Measurements from ENCODE around the gene RAMP3. TPM values are rescaled to one million over a fixed set of nuclear protein-coding genes. Genes with fewer than 3 reads are reported as not detected.
"Not testable (repeated sequence)": the region's sequence is repeated elsewhere in the genome, so short reads cannot be mapped to it uniquely, and the experiment has no call there.

RAMP3 gene
- 1 to 10 TPM; 1.7 to 6.9 (median 4.9) TPM for polyA plus RNA-seq (ENCODE audit: insufficient read length in 10 of 10)
- long read RNA-seq, donor 1, partial matches to known transcripts, result 0 of 2 reads
- long read RNA-seq, donor 1, other reads (novel, unspliced or antisense), result 0 of 2 reads
- long read RNA-seq, donor 2, partial matches to known transcripts, result 0 of 2 reads
- long read RNA-seq, donor 2, other reads (novel, unspliced or antisense), result 0 of 2 reads
- long read RNA-seq, donor 3, result 0 reads
- long read RNA-seq, donor 4, partial matches to known transcripts, result 0 of 1 reads
- long read RNA-seq, donor 4, other reads (novel, unspliced or antisense), result 0 of 1 reads
- long read RNA-seq, donor 5, result 0 reads
- long read RNA-seq, donor 6, result 0 reads
- long read RNA-seq, donor 7, partial matches to known transcripts, result 0 of 1 reads
- long read RNA-seq, donor 7, other reads (novel, unspliced or antisense), result 0 of 1 reads
- long read RNA-seq, donor 8, partial matches to known transcripts, result 0 of 4 reads
- long read RNA-seq, donor 8, other reads (novel, unspliced or antisense), result 0 of 4 reads
- long read RNA-seq, donor 9, partial matches to known transcripts, result 0 of 1 reads
- long read RNA-seq, donor 9, other reads (novel, unspliced or antisense), result 0 of 1 reads

- peak in 1 of 3 donors; percentile 27 for DNase-seq
Observed at GRCh38 chr7:45157653-45158401, at the start of gene RAMP3. Gene RAMP3, plus strand, starts transcription at chr7:45157791. Its CDS starts 38 bp downstream, at chr7:45157829.

GRCh38 chr7:45108863-45109262, 48.7 kb upstream of the RAMP3 start:
- no peak for DNase-seq

- DNase-seq, result peak; percentile 95 to 99 (median 97)
Observed at GRCh38 chr7:45111298-45112223, 46.0 kb upstream of the RAMP3 start, which contains the start of gene TBRG4. Gene TBRG4, minus strand, starts transcription at chr7:45111697. Its CDS starts 2,460 bp downstream, at chr7:45109237.

GRCh38 chr7:45112648-45113047, 44.9 kb upstream of the RAMP3 start:
- DNase-seq, result no peak

DNA sequence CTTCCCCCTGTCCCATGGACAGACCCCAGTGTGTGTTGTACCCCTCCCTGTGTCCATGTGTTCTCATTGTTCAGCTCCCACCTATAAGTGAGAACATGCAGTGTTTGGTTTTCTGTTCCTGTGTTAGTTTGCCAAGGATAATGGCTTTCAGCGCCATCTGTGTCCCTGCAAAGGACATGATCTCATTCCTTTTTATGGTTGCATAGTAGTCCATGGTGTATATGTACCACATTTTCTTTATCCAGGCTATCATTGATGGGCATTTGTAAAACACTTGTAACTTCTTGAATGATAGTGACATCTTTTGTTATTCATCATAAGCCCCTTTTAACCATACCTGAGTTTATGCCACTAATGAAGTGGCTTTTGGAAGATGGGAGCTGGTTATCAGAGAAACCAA, 43.3 kb upstream of the RAMP3 start:
- not testable (repeated sequence) for DNase-seq

GRCh38 chr7:45114926-45115325, 42.7 kb upstream of the RAMP3 start:
- DNase-seq, result no peak

DNA sequence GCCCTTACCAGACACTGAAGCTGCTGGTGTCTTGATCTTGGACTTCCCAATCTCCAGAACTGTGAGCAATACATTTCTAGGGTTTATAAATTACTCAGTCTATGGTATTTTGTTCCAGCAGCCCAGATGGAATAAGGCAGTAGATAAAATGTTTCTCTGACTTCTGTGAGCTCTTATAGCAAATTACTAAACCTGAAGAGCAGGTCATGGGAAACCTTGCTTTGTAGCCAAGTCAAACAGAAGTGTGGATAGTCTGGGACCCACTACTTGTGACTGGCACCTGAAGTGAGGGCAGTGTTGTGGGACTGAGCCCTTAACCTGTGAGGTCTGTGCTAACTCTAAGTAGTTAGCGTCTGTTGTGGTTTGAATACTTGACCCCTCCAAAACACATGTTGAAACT, 41.5 kb upstream of the RAMP3 start:
- DNase-seq, result no peak

DNA sequence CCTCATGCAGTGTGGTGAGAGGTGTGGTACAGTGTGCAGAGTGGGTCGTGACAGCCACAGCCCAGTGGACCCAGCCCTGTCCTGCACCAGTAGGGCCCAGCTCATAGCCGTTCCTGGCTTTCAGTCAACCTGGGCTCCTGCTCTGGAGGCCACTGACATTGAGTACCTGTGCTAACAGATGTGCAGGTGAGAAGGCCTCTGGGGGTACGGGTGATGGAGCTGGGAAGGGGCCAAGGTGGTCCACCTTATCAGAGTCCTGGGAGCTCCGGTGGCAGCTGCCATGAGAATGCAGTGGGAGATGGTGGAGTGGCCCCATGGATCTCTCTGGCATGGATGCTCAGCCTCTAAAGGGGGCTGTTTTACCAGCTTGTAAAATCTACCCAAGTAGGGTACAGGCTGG, 40.0 kb upstream of the RAMP3 start:
- no peak for DNase-seq

- DNase-seq, result no peak
Observed at GRCh38 chr7:45118292-45118691, 39.3 kb upstream of the RAMP3 start.

DNA sequence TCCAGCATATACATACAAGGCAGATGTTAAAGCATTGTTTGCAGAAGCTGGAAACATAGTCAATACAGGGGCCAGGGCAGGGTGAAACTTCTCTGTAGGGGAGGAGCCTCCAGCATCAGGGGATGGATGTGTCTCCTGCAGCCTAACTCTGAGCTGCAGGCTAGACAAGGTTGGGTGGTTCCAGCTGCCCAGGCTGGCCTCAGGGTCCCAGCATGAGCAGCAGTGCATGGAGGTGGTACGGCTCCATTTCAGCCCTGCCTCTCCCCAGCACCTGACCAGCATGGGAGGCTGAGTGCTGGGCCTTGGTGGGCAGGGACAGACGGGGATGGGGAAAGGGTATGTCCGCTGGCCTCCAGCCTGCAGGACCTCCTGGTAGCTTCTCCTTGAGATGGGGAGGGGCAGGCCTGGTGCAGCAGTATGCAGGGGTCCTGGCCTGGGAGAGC, 38.7 kb upstream of the RAMP3 start:
- DNase-seq, result no peak

GRCh38 chr7:45119550-45119949, 38.0 kb upstream of the RAMP3 start:
- DNase-seq, result no peak

- no peak for DNase-seq
Observed at GRCh38 chr7:45122975-45123860, 34.4 kb upstream of the RAMP3 start.

GRCh38 chr7:45123913-45124710, 33.5 kb upstream of the RAMP3 start:
- no peak for DNase-seq

DNA sequence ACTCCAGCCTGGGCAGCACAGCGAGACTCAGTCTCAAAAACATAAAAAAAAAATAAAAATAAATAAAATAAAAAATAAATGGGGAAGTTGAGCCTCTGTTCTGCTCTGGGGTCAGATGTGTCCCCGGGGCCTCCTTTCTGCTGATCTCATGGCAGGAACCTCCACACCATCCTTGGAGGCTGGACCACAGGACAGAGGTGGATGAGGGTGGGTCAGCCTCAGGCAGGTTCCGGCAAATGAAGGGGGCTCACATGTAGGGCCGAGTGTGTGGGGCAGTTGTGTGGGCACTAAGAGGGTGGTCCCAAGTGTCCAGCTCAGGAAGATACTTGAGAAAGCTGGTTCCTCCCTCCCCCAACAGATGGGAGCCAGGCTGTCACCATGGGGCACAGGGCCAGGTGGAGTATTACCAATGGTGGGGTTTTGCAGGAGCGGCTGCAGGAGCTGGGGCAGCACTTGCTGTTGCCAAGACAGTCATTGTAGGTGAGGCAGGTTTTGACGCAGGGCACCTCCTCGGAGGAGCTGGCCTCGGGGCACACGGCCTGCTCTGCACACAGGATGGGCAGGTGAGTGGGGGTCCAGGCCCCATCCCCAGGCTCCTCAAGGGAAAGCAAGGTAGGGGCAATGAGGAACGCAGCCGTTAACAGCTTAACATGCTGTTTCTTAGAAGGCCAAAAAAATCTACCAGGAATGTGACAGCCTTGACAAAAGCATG, 32.2 kb upstream of the RAMP3 start:
- no peak for DNase-seq

- DNase-seq, result no peak
Observed at GRCh38 chr7:45126201-45126600, 31.4 kb upstream of the RAMP3 start.

DNA sequence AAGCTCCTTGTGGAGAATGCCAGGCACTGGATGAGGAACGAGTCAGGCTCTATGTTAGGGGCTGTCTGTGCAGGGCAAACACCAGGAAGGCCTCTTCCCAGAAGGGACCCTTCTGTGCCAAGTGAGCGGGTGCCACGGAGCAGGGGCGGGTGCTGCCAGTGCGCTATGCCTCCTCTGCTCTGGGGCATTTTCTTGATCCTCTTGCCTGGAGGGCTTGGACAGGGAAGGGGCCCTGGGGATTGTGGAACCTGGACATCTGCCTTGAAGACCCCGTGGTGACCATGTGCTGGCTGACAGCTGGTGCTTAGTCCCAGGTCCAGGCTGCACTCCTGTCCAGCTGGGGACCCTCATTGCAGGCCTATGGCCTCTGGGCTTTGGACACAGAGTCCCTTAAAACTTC, 30.7 kb upstream of the RAMP3 start:
- no peak for DNase-seq

GRCh38 chr7:45129181-45129800, 28.3 kb upstream of the RAMP3 start:
- DNase-seq, result no peak

DNA sequence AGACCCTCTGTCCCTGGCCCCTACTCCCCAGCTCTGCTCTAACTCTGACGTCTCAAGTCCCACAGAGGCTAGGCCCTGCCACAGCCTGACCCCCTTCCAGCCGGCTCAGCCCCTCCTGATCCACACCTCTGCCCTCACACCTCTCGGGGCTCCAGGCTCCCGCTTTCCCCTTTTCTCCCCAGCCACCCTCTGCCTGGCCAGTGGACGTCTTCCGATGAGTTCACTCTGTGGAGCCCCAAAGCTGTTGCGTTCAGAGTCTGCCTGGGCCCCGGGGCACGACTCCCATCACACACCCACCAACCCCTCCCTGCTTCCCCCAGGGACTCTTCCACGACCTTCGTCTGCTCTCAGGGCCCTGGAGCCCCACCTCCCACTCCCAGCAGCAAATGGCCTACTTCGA, 27.7 kb upstream of the RAMP3 start:
- DNase-seq, result no peak

All from muscle of back (tissue), 13 donors.